Measurements from ENCODE around the gene CIBAR2. TPM values are rescaled to one million over a fixed set of nuclear protein-coding genes. Genes with fewer than 3 reads are reported as not detected.

Gene CIBAR2
- total and polyA plus RNA-seq, 2 experiments from 2014 or later = not detected

DNA sequence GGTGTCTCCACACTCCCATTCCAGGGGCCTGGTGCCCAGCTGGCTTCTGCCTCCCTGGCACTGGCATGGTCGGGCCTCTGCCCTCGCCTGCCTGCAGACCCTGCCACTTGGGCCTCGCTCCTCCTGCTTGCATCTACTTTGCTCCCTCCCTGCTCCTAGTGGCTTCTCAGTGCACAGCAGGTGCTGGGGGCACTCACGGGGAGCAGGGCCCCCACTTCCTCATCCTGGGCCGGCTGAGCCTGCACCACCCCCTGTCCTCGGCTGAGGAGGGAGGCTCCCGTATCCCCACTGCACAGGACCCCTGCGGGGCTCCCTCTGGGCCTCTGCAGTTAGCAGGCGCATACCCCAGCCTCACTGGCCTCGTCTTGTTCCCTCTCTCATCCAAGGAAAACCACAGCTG is 35.2 kb downstream of the CIBAR2 start:
- no peaks in the 10 kb centered on the region for H3K36me3 ChIP-seq (ENCODE audit: insufficient read depth)
- peak; percentile 34 for DNase-seq (ENCODE audit: low spot score)
- peaks cover 14% of the 10 kb centered on the region for H3K4me1 ChIP-seq (ENCODE audit: insufficient read depth)
- peaks cover 4% of the 10 kb centered on the region; the same call in 1 of the 2 replicates for H3F3A ChIP-seq (replicated peaks; ENCODE audit: low read depth)
- Mint-ChIP-seq H3K27ac (no peak overlapping the region), H3K4me1 (peaks cover 26% of the 10 kb centered on the region), H3K9me3 (no peaks in the 10 kb centered on the region), H3K4me3 (no peak overlapping the region), H3K36me3 (ENCODE audit: low read depth) (peaks cover 4% of the 10 kb centered on the region; the same call in 1 of the 3 replicates), H3K27me3 (ENCODE audit: insufficient read depth, low read depth, poor library complexity) (peaks cover 32% of the 10 kb centered on the region)
- H3K27ac ChIP-seq (ENCODE audit: low read depth) = no peak overlapping the region
- ATAC-seq = peak; percentile 32
- H3K79me2 ChIP-seq (replicated peaks; ENCODE audit: insufficient read depth) = no peaks in the 10 kb centered on the region
- H3K9me2 ChIP-seq (ENCODE audit: insufficient read depth) = no peaks in the 10 kb centered on the region
- H2AFZ ChIP-seq = no peak overlapping the region
- TF ChIP-seq STAT1 (IDR thresholded peaks at IDR 0.05; ENCODE audit: unreplicated experiment) = no peak
- no peak for TF ChIP-seq EZH2 (IDR thresholded peaks at IDR 0.05; ENCODE audit: low read depth, unreplicated experiment)
- TF ChIP-seq, protein P1, sequence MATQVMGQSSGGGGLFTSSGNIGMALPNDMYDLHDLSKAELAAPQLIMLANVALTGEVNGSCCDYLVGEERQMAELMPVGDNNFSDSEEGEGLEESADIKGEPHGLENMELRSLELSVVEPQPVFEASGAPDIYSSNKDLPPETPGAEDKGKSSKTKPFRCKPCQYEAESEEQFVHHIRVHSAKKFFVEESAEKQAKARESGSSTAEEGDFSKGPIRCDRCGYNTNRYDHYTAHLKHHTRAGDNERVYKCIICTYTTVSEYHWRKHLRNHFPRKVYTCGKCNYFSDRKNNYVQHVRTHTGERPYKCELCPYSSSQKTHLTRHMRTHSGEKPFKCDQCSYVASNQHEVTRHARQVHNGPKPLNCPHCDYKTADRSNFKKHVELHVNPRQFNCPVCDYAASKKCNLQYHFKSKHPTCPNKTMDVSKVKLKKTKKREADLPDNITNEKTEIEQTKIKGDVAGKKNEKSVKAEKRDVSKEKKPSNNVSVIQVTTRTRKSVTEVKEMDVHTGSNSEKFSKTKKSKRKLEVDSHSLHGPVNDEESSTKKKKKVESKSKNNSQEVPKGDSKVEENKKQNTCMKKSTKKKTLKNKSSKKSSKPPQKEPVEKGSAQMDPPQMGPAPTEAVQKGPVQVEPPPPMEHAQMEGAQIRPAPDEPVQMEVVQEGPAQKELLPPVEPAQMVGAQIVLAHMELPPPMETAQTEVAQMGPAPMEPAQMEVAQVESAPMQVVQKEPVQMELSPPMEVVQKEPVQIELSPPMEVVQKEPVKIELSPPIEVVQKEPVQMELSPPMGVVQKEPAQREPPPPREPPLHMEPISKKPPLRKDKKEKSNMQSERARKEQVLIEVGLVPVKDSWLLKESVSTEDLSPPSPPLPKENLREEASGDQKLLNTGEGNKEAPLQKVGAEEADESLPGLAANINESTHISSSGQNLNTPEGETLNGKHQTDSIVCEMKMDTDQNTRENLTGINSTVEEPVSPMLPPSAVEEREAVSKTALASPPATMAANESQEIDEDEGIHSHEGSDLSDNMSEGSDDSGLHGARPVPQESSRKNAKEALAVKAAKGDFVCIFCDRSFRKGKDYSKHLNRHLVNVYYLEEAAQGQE (IDR thresholded peaks at IDR 0.05; ENCODE audit: unreplicated experiment) = no peak
- TF ChIP-seq, protein P2, sequence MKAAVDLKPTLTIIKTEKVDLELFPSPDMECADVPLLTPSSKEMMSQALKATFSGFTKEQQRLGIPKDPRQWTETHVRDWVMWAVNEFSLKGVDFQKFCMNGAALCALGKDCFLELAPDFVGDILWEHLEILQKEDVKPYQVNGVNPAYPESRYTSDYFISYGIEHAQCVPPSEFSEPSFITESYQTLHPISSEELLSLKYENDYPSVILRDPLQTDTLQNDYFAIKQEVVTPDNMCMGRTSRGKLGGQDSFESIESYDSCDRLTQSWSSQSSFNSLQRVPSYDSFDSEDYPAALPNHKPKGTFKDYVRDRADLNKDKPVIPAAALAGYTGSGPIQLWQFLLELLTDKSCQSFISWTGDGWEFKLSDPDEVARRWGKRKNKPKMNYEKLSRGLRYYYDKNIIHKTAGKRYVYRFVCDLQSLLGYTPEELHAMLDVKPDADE (IDR thresholded peaks at IDR 0.05) = no peak
- TF ChIP-seq, protein P3, sequence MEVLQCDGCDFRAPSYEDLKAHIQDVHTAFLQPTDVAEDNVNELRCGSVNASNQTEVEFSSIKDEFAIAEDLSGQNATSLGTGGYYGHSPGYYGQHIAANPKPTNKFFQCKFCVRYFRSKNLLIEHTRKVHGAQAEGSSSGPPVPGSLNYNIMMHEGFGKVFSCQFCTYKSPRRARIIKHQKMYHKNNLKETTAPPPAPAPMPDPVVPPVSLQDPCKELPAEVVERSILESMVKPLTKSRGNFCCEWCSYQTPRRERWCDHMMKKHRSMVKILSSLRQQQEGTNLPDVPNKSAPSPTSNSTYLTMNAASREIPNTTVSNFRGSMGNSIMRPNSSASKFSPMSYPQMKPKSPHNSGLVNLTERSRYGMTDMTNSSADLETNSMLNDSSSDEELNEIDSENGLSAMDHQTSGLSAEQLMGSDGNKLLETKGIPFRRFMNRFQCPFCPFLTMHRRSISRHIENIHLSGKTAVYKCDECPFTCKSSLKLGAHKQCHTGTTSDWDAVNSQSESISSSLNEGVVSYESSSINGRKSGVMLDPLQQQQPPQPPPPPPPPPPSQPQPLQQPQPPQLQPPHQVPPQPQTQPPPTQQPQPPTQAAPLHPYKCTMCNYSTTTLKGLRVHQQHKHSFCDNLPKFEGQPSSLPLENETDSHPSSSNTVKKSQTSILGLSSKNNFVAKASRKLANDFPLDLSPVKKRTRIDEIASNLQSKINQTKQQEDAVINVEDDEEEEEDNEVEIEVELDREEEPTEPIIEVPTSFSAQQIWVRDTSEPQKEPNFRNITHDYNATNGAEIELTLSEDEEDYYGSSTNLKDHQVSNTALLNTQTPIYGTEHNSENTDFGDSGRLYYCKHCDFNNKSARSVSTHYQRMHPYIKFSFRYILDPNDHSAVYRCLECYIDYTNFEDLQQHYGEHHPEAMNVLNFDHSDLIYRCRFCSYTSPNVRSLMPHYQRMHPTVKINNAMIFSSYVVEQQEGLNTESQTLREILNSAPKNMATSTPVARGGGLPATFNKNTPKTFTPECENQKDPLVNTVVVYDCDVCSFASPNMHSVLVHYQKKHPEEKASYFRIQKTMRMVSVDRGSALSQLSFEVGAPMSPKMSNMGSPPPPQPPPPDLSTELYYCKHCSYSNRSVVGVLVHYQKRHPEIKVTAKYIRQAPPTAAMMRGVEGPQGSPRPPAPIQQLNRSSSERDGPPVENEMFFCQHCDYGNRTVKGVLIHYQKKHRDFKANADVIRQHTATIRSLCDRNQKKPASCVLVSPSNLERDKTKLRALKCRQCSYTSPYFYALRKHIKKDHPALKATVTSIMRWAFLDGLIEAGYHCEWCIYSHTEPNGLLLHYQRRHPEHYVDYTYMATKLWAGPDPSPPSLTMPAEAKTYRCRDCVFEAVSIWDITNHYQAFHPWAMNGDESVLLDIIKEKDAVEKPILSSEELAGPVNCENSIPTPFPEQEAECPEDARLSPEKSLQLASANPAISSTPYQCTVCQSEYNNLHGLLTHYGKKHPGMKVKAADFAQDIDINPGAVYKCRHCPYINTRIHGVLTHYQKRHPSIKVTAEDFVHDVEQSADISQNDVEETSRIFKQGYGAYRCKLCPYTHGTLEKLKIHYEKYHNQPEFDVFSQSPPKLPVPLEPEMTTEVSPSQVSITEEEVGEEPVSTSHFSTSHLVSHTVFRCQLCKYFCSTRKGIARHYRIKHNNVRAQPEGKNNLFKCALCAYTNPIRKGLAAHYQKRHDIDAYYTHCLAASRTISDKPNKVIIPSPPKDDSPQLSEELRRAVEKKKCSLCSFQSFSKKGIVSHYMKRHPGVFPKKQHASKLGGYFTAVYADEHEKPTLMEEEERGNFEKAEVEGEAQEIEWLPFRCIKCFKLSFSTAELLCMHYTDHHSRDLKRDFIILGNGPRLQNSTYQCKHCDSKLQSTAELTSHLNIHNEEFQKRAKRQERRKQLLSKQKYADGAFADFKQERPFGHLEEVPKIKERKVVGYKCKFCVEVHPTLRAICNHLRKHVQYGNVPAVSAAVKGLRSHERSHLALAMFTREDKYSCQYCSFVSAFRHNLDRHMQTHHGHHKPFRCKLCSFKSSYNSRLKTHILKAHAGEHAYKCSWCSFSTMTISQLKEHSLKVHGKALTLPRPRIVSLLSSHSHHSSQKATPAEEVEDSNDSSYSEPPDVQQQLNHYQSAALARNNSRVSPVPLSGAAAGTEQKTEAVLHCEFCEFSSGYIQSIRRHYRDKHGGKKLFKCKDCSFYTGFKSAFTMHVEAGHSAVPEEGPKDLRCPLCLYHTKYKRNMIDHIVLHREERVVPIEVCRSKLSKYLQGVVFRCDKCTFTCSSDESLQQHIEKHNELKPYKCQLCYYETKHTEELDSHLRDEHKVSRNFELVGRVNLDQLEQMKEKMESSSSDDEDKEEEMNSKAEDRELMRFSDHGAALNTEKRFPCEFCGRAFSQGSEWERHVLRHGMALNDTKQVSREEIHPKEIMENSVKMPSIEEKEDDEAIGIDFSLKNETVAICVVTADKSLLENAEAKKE (CRISPR knock-in tag; IDR thresholded peaks at IDR 0.05) = no peak
- no peak for TF ChIP-seq JUNB (IDR thresholded peaks at IDR 0.05; ENCODE audit: unreplicated experiment)
- no peak for TF ChIP-seq CREB1 (CRISPR knock-in tag; IDR thresholded peaks at IDR 0.05; ENCODE audit: low read depth)
- TF ChIP-seq, protein P4, sequence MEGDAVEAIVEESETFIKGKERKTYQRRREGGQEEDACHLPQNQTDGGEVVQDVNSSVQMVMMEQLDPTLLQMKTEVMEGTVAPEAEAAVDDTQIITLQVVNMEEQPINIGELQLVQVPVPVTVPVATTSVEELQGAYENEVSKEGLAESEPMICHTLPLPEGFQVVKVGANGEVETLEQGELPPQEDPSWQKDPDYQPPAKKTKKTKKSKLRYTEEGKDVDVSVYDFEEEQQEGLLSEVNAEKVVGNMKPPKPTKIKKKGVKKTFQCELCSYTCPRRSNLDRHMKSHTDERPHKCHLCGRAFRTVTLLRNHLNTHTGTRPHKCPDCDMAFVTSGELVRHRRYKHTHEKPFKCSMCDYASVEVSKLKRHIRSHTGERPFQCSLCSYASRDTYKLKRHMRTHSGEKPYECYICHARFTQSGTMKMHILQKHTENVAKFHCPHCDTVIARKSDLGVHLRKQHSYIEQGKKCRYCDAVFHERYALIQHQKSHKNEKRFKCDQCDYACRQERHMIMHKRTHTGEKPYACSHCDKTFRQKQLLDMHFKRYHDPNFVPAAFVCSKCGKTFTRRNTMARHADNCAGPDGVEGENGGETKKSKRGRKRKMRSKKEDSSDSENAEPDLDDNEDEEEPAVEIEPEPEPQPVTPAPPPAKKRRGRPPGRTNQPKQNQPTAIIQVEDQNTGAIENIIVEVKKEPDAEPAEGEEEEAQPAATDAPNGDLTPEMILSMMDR (conservative IDR thresholded peaks at IDR 0.05; ENCODE audit: low read depth in 2 of 2) = peak in 1 of 2 experiments; percentile 13; a peak in 1 of 4 replicates
- H3K4me3 ChIP-seq = no peak overlapping the region
- no peaks in the 10 kb centered on the region; the same call in 1 of the 2 replicates for H4K20me1 ChIP-seq (replicated peaks; ENCODE audit: insufficient read depth)
- peaks cover 12% of the 10 kb centered on the region for H3K27me3 ChIP-seq (ENCODE audit: insufficient read depth)
- H3K4me2 ChIP-seq = no peak overlapping the region
